Endometrium (tissue), 2 donors: Measurements from ENCODE around the gene RTBDN.

Source experiments
- FAIRE-seq: peaks from 2 replicates; lab custom pipeline; 2012; peaks lifted over from hg19 to GRCh38; lab: Jason Lieb, UNC
- donor health status: control.
- donor health status: control.

Gene RTBDN

DNA sequence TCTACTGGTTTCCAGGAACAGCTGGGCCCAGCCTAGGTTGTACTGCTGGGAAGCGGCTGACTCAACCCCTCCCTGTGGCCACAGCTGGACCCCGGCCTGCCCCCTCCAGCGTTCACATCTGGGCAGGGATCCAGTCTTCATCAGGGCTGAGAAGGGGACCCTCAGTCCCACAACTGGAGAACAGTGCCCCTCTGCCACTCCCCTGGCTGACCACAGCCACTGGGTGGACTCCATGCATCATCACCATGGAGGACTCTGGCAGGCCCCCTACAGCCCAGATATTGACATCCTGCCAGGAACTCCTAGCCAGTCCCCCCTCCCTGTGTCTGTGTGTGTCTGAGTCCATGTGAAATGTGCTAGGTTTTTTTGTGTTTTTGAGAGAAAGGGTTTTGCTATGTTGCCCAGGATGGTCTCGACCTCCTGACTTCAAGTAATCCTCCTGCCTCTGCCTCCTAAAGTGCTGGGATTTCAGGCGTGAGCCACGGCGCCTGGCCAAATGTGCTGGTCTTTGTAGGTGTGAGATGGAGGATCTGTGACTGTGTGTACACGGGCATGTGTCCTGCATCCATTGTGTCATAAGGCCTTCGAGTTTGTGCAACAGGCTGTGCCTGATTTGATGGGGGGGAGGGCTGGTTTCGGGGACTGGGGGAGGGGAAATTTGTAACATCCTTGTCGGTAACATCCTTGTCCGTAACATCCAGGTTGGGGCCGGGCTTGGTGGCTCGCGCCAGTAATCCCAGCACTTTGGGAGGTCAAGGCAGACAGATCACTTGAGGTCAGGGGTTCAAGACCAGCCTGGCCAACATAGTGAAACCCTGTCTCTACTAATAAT is 55.0 kb downstream of the RTBDN start:
- FAIRE-seq = no peak

DNA sequence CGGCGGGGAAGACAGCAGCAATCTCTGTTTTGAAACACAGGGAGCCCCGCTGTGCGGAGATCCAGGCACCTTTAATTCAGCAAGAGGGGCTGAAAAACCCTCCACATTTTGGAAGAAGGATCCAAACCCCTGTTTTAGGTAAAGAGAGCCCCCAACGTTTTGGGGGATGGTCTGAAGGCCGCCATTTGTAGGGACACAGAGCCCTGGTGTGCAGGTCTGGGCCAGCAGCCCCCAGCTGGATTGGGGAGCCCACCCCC is 55.5 kb downstream of the RTBDN start:
- no peak for FAIRE-seq

DNA sequence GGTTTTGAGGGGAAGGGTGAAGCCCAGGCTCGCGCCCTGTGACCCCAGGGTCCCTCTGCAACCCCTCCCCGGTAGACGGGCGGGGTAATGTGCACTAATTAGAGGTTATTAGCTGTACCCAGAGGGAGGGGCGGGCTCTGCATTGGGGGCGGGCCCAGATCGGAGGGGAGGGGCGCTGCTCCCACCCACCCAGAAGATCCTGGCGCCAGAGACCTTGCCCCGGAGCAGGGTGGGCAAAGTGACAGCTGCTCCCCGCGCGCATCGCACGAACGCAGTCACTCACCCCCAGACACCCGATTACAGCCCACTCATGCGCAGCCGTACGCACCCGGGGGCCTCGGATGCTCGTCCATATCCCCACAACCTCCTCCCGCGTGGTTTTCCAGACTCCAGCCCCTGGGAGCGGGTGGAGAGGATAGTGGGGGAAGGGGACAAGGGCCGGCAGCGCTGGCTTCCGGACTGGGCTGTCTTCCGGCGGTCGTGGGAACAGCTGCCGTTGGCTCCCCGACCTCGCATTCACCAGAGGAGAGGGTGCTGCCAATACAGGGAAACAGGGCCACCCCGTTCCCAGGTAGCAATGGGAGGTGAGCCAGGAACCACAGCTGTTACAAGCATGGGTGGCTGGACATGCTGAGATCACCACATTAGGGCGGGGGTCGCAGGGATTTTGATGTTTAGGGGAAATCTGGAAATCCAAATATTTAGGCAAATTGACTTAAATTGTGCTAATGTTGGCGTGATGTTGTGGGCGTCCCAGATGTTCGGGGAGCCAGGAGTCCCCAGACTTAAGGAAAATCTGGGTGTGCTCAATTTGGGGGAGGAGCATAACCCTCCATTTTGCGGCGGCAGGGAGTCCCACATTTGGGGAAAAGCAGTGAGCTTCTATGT is 56.1 kb downstream of the RTBDN start:
- no peak for FAIRE-seq

DNA sequence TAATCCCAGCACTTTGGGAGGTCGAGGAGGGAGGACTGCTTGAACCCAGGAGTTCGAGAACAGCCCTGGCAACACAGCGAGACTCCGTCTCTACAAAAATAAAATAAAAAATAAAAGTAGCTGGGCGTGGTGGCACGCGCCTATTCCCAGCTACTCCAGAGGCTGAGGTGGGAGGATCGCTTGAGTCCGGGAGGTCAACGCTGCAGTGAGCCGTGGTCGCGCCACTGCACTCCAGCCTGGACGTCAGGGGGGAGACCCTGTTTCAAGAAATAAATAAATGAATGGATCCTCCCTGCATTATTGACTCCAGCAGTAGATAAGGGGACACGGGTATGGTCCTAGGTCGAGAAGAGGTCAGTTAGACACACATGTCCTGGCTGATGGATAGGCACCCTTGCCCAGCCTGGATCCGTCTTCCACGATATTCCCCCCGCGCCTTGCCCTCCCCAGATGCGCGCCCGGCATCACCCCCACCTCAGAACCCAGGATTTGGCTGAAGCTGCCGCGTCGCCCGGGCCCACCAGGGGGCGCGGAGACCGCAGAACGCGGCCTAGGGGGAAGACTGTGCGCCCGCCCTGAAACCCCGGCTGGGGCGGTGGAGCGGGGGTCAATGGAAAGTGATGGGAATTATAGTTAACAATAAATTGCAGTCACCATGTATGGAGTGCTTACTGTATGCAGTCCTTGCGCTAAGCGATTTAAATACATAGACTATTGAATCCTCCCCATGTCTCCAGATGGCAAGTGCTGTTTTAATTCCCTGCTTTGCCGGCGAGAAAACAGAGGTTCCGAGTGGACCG is 57.0 kb downstream of the RTBDN start:
- FAIRE-seq = no peak
